A673 (cell line): ENCODE measurements around the gene FGFR2.

ENCODE experiments used
- CTCF ChIP-seq: fragments of 300-800, 200-600 bp; sonication (generic); conservative IDR thresholded peaks from 2 replicates; pipeline ENCODE4 v1.5.1; 2017; ENCODE audit warnings: low read depth, mild to moderate bottlenecking, antibody characterized with exemption, low read length, moderate library complexity, mixed read lengths
- EZH2 ChIP-seq: fragments of 200-600 bp; sonication (generic); IDR thresholded peaks from 2 replicates; pipeline ENCODE4 v1.6.1; 2017; ENCODE audit warnings: borderline replicate concordance, low read depth, mild to moderate bottlenecking, mixed read lengths, antibody characterized with exemption, low read length; ENCODE audit not compliant: poor library complexity, severe bottlenecking

- TF ChIP-seq CTCF (no peak), EZH2 (no peak)
Observed at GRCh38 chr10:121610798-121611323, 12.6 kb upstream of the FGFR2 start.
